Mesodermal cell (in vitro differentiated cells): ENCODE data around the gene TUBA4B.

Experiments
- H3K27ac ChIP-seq: 2 replicates; pipeline ENCODE4 v1.7.0; 2013; ENCODE audit warnings: mild to moderate bottlenecking, low read depth, low read length, moderate library complexity; ENCODE audit not compliant: severe bottlenecking
- H3K36me3 ChIP-seq: 2 replicates; pipeline ENCODE4 v1.7.1; 2013; ENCODE audit warnings: mild to moderate bottlenecking, low read length, moderate library complexity; ENCODE audit not compliant: control insufficient read depth, insufficient read depth
- H3K4me1 ChIP-seq: one replicate; pipeline ENCODE4 v1.7.1; 2013; ENCODE audit warnings: mild to moderate bottlenecking, low read length; ENCODE audit not compliant: insufficient read depth, control insufficient read depth, poor library complexity, severe bottlenecking
- H3K4me3 ChIP-seq: 2 replicates; pipeline ENCODE4 v1.7.0; 2013; ENCODE audit warnings: low read length, control low read depth, mild to moderate bottlenecking; ENCODE audit not compliant: insufficient read depth, poor library complexity, severe bottlenecking; ENCODE audit errors: extremely low read depth
- H3K9me3 ChIP-seq: 2 replicates; pipeline ENCODE4 v1.7.1; 2013; ENCODE audit warnings: mild to moderate bottlenecking, low read length, moderate library complexity; ENCODE audit not compliant: control insufficient read depth
- WGBS, 2 experiments: methylation state at CpG; one replicate each; pipeline ENCODE4 v1.1.5; 2013; ENCODE audit warnings: missing lambda C conversion rate in 2 of 2; ENCODE audit not compliant: insufficient coverage in 2 of 2; 5-methylcytosine and 5-hydroxymethylcytosine counted together

Gene TUBA4B

DNA sequence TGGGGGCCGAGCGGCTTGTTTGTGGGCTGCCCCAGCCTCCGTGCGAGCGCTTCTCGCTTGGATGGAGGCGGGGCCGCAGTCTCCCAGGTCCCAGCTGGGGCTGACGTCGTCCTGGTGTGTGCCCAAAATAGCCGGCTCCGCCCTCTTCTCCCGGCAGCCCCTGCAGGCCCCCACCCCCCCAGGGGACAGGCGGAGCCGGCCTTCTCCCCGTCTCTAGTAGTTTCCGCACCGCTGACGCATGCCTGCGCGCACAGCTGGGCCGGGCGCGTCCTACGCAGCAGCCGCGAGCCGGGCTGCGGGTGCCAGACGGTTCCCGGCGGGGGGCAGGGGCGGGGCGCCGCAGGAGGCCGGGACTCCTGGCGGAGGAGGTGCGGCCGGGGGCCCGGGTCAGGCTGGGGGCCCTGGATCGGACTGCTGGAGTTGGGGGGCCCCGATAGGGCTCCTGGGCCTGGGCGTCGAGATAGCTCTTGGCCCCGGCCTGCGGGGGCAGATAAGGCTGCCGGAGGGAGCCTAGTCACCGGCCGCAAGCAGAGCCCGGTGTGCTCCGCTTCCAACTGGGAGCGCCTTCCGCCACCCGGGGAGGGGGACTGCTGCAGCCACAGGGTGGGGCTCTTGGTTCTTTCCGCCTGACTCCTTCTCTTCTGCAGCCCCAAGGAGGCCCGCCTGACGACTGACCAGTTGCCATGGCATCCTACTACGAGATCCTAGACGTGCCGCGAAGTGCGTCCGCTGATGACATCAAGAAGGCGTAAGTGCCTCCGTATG lies 26.3 kb downstream of the TUBA4B start, which contains the start of gene DNAJB2:
Gene DNAJB2, plus strand, starts transcription at position 216 of the 765 bp plus-strand sequence. Its CDS starts 468 bp downstream, at position 684.
- H3K36me3 ChIP-seq: peaks cover 36% of the 10 kb centered on the region
- peak within 1 kb of the TSS; percentile 98 for H3K27ac ChIP-seq
- peak within 1 kb of the TSS; percentile 59 for H3K4me3 ChIP-seq
- WGBS, 2 experiments: 1% methylated on average over 42 to 45 of the region's 65 CpGs
- no peaks in the 10 kb centered on the region for H3K9me3 ChIP-seq
- H3K4me1 ChIP-seq: peaks cover 35% of the 10 kb centered on the region

GRCh38 chr2:219279916-219280516 lies 27.0 kb downstream of the TUBA4B start:
- Histone ChIP-seq H3K4me3 (peak overlapping the region; percentile 59), H3K9me3 (no peaks in the 10 kb centered on the region), H3K27ac (peak overlapping the region; percentile 98), H3K4me1 (peaks cover 36% of the 10 kb centered on the region), H3K36me3 (peaks cover 42% of the 10 kb centered on the region)
- WGBS, 2 experiments: 69 to 78% methylated on average over 6 to 7 of the region's 12 CpGs

DNA sequence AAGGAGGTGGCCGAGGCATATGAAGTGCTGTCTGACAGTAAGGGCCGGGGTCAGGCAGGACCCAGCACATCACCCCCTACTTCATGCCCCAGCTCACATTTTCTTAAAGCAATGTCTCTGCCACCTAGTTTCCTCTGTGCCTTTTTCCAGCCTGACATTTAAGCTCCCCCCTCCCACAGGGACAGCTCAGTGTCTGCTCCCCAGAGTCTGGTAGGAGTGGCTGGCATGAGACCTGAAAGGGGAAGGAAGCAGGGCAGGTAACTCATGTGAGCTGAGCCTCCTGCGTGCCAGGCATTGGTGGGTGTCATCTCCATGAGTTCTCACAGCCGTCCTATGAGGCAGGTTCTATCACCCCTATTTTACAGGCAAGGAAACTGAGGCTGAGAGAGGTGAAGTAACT lies 27.6 kb downstream of the TUBA4B start:
- Histone ChIP-seq H3K36me3 (peaks cover 43% of the 10 kb centered on the region), H3K4me3 (peak overlapping the region; percentile 59), H3K9me3 (no peaks in the 10 kb centered on the region), H3K4me1 (peaks cover 31% of the 10 kb centered on the region), H3K27ac (no peak overlapping the region)
- 80 to 96% methylated on average over 3 to 4 of the region's 4 CpGs for WGBS, 2 experiments

DNA sequence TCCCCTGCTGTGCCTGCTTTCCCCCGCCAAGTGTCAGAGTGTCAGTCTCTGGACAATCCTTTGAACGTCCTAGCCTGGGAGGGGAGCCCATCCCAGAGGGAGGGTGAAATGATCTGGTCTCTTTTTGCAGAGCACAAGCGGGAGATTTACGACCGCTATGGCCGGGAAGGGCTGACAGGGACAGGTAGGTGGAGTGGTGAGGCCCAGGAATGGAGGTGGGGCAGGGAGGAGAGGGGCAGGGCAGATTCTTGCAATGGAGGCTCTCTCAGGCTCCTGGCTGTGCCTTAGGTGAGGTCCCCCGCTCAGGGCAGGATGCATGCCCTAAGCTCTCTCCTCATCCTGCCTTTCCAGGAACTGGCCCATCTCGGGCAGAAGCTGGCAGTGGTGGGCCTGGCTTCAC lies 28.5 kb downstream of the TUBA4B start:
- no peak overlapping the region for H3K27ac ChIP-seq
- 67 to 81% methylated on average over 1 to 5 of the region's 8 CpGs for WGBS, 2 experiments
- H3K4me1 ChIP-seq: peaks cover 31% of the 10 kb centered on the region
- no peak overlapping the region for H3K4me3 ChIP-seq
- no peaks in the 10 kb centered on the region for H3K9me3 ChIP-seq
- peaks cover 47% of the 10 kb centered on the region for H3K36me3 ChIP-seq

DNA sequence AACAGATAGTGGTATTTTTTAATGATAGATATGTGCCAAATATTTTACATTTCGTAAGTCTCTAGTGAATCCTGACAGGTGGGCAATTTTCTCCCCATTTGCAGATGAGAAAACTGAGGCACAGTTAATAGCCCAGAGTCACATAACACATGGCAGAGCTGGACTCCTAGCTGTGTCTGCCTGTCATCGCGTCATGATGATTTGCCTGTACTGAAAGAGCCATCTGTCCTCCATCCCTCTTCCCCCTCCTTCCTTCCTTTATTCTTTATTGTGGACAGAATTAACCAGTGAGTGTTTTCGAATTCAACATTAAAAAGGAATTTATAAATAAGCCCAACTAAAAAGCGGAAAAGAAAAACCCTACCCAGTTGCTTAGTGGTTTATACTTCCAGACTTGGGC lies 29.3 kb downstream of the TUBA4B start:
- WGBS, 2 experiments: 100% methylated on average over 2 to 3 of the region's 5 CpGs
- Histone ChIP-seq H3K9me3 (no peaks in the 10 kb centered on the region), H3K4me1 (peaks cover 28% of the 10 kb centered on the region), H3K4me3 (no peak overlapping the region), H3K27ac (no peak overlapping the region), H3K36me3 (peaks cover 50% of the 10 kb centered on the region)

DNA sequence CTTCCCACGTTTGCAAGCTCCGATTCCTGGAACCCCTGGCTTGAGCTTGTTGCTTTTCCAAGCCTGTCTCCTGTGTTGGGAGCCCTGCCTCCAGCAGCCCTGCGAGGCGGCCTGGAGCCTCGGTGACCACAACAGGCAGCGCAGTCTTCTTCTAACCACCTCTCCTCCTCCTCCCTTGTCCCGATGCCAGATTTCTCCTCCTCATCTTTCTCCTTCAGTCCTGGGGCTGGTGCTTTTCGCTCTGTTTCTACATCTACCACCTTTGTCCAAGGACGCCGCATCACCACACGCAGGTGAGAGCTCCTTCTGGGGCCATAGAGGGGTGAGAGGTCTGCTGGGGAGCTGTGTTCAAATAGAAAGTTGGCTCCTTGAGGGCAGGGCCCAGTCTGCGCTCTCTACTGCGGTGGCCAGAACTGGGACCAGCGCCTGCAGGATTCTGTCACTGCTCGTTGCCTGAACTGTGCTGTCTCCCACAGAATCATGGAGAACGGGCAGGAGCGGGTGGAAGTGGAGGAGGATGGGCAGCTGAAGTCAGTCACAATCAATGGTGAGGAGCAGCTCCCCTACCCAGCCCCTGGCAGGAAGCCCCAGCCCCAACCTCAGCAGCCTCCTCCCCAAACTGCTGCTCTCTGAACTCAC lies 30.0 kb downstream of the TUBA4B start:
- Histone ChIP-seq H3K36me3 (peaks cover 50% of the 10 kb centered on the region), H3K27ac (no peak overlapping the region), H3K9me3 (no peaks in the 10 kb centered on the region), H3K4me3 (no peak overlapping the region), H3K4me1 (peaks cover 21% of the 10 kb centered on the region)
- WGBS, 2 experiments: 94 to 95% methylated on average over 11 to 13 of the region's 17 CpGs

GRCh38 chr2:219284501-219285372 lies 31.7 kb downstream of the TUBA4B start:
- H3K36me3 ChIP-seq: peaks cover 50% of the 10 kb centered on the region
- no peak overlapping the region for H3K4me3 ChIP-seq
- H3K27ac ChIP-seq: no peak overlapping the region
- H3K9me3 ChIP-seq: no peaks in the 10 kb centered on the region
- peaks cover 15% of the 10 kb centered on the region for H3K4me1 ChIP-seq
- 95 to 96% methylated on average over 13 to 14 of the region's 16 CpGs for WGBS, 2 experiments

DNA sequence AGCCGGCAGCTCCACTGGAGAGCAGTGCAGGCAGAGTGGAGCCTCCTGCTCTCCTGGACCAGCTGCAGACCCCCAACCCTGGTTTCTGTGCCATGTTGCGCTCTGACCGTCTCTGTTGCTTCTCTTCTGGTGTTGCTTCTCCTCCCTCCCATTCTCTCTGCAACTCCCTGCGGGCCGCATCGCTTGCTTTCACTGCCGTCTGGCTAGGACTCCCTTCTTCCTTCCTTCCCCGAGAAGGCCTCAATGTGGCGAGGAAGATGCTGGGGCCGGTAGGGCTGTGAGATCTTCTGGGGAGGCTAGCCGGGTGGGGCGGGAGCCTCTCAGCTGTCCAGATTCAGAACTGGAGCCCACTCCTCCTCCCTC lies 32.3 kb downstream of the TUBA4B start:
- WGBS, 2 experiments: 86 to 97% methylated on average over 5 of the region's 12 CpGs
- Histone ChIP-seq H3K36me3 (peaks cover 50% of the 10 kb centered on the region), H3K4me1 (peaks cover 9% of the 10 kb centered on the region), H3K4me3 (no peak overlapping the region), H3K27ac (no peak overlapping the region), H3K9me3 (no peaks in the 10 kb centered on the region)

DNA sequence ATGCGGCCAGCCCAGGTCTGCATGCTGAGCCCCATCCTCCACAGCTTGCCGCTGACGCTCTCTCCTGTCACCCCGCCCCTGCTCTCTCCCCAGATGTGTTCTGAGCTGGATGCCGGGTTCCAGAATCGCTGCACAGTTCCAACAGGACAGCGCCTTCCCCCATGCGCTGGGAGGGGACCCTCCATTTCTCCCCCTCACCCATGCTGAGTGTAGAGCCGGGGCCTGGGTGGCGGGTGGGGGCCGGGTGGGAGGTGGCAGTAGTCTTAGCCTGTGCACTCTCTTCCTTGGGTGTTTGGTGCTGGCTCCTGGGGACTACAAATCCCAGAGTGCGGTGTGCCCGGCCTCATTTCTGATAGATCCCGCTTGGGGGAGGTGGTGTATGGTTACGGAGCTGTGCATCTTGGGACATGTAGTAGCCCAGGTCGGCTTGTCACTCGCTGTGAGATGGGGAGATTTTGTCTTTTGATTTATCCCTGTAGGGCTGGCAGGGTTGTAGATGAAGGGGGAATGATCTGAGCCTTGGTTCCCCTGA lies 32.9 kb downstream of the TUBA4B start:
- H3K4me1 ChIP-seq: peaks cover 3% of the 10 kb centered on the region
- 54 to 74% methylated on average over 9 to 12 of the region's 17 CpGs for WGBS, 2 experiments
- no peak overlapping the region for H3K27ac ChIP-seq
- no peak overlapping the region for H3K4me3 ChIP-seq
- H3K36me3 ChIP-seq: peaks cover 44% of the 10 kb centered on the region
- H3K9me3 ChIP-seq: no peaks in the 10 kb centered on the region

DNA sequence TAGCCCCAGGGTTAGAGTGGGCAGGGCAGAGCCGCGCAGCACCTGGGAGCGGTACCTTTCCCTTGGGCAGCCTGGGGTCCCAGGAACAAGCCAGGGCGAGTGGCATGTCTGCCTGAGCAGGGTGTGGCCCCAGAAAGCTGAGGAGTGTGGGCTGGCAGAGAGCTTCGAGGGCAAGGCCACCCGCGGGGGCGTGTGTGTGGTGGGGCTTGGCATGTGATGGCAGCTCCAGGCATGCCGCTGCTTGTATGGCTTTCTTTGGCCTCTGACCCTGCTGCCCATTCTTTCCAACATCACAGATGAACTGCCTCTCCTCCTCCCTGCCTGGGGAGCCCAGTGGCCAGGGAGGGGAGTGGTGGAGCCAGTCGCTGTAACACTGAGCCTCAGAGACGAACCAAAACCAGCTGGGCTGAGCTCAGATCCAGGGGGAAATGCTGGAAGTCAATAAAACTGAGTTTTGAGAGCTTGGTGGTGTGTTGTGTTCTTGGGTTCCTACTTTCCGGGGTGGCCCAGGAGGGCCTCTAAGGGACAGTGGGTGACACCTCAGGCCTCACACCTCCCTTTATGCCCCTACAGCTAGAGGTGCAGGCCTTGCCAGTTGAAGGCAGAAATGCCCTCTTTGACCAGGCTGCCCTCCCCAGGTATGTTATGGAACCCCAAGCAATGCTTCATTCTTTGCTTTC lies 33.5 kb downstream of the TUBA4B start:
- no peak overlapping the region for H3K27ac ChIP-seq
- 92 to 95% methylated on average over 6 to 9 of the region's 12 CpGs for WGBS, 2 experiments
- H3K4me1 ChIP-seq: peaks cover 2% of the 10 kb centered on the region
- no peaks in the 10 kb centered on the region for H3K9me3 ChIP-seq
- H3K36me3 ChIP-seq: peaks cover 39% of the 10 kb centered on the region
- no peak overlapping the region for H3K4me3 ChIP-seq
